Measurements from ENCODE around the gene CACNB4. TPM values are rescaled to one million over a fixed set of nuclear protein-coding genes. Genes with fewer than 3 reads are reported as not detected.
"Not testable (repeated sequence)": the region's sequence is repeated elsewhere in the genome, so short reads cannot be mapped to it uniquely, and the experiment has no call there.

CACNB4 gene
- polyA plus RNA-seq, 3 donors = 11.7 to 16.7 (median 12.2) TPM

DNA sequence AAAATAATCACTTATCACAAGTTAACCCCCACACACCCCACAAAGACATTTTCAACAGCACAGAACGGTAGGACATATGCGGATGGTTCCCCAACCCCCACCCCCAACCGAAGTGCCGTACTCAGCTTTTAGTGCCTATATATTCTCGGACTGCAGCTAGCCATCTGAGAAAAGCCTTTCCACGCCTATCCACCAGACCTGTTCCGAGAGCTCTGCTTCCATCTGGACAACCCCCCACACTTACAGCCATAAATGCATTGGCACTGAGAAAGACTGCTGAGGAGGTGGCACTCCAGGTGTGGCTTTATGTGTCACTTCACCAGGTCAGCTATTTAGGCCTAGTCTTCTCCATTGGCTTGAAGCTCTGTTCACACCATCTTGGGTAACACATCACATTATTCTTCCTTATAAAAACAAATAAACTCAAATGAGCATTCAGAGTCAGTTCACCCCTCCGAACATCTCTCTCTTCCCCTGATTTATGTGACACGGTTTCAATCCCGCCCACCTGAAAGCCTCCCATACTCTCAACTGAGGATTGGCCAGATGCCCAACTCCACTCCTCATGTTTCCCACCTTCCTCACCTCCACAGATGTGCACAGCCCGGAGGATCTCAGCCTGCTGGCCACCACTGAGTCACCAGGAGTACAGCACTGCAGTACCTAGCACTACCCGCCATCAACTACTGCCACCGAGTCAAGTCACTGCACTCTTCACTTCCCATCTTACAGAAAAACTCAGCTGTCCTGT is 127.4 kb downstream of the CACNB4 start:
- DNase-seq (ENCODE audit: extremely low read depth in 1 of 11, low read depth in 9 of 11, low spot score in 4 of 11) = peak in 1 of 11 donors; percentile 24

DNA sequence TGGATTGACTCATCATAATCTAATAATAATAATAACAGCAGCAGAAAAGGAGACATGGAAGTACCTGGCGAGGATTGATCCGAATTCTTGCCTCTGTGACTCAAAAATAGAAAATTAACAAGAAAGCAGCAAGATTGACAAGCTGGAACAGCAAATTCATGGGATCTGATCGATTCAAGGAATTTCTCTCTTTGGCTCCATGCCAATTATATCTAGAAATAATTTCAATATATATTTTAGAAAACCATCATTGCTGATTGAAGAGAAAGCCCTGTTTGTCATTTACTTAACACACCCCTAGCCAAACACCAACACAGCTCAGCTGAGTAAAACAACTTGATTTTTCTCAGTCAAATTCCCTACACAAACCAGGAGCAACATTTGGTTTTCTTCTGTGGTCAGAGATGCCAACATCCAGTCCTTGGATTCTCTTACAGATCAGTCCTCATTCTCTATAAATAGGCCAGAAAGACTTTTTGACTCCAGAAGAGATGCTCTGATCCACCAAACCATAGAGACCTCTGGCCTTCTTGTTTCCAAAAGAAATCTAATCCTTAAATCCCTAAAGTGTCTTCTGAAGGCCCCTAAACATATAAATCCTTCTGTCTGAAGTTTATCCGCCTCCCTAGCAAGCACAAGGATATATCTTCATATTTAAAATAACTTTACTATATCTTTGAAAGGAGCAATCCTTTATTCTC is 129.9 kb downstream of the CACNB4 start:
- DNase-seq (ENCODE audit: extremely low read depth in 1 of 11, low read depth in 9 of 11, low spot score in 4 of 11) = no peak

DNA sequence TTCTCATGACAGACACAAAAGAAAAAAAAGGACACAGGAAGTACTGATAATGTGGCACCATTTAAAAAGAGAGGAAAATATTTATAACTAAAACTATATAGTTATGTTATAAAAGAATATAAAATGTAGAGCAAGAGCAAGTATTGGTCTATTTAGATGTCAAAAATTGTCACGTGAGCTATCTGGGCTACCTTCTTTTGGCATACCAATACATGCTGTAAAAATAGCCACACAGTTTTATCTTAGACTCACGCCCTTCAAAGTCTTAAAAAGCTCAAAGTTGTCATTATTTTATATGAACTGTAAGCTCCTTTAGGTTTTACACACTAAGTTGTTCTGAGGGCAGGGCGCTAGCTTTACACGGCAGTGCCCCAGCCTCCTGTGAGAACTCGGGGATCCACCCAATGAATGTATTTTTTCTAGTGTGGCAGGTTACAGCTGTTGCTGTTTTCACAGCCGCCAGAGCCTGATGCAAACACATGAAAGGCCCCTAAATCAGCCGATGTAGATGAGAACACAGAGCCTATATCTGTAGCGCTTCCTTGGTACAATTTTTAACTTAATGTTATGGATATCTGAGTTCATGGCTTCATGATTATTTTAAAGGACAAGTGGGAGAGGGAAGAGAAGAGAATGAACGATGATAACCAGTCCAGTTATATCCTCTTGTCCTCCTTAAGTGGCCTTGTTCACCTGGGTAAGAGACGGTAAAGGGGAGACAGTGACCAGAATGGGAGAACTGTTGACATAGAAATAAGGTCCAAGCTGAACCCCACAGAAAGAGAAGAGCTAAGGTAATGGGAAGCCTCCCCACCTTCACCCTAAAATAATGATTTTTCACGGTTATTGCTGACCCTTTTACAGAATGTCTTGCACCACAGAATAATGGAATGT is 130.8 kb downstream of the CACNB4 start:
- DNase-seq (ENCODE audit: extremely low read depth in 1 of 11, low read depth in 9 of 11, low spot score in 4 of 11) = no peak

- DNase-seq (ENCODE audit: extremely low read depth in 1 of 11, low read depth in 9 of 11, low spot score in 4 of 11) = no peak
Observed at GRCh38 chr2:151965884-151966283, 133.0 kb downstream of the CACNB4 start.

DNA sequence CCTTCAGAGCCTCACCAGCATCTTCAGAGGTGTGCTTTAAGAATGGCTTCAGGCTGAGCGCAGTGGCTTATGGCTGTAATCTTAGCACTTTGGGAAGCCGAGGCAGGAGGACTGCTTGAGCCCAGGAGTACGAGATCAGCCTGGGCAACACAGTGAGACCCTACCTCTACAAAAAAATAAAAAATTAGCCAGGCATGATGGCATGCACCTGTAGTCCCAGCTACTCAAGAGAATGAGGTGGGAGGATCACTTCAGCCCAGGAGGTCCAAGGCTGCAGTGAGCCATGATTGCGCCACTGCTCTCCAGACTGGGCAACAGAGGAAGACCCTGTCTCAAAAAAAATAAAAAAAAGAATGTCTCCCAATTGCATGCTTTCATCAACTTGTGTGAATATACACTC is 137.3 kb downstream of the CACNB4 start:
- DNase-seq (ENCODE audit: extremely low read depth in 1 of 11, low read depth in 9 of 11, low spot score in 4 of 11) = no peak

DNA sequence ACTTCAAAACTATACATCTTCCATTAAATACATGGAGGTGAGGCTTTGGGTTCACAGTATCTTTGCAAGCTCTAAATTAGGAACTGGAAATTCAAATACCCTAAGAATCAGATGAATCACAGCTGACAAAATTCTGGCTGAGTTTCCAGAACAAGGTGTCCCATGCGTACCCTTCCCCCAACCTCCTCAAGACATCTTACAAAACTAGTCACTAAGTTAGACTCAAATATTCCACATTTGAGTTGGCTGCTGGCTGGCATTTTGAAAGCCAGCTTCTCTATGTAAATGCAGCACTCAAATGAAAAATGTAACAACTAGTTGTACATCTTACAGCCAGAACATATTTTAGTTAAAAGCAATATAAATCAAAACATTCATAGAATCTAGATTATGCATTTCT is 139.6 kb downstream of the CACNB4 start:
- no peak for DNase-seq (ENCODE audit: extremely low read depth in 1 of 11, low read depth in 9 of 11, low spot score in 4 of 11)

- DNase-seq (ENCODE audit: extremely low read depth in 1 of 11, low read depth in 9 of 11, low spot score in 4 of 11) = no peak
Observed at GRCh38 chr2:151953467-151953866, 145.4 kb downstream of the CACNB4 start.

- no peak for DNase-seq (ENCODE audit: extremely low read depth in 1 of 11, low read depth in 9 of 11, low spot score in 4 of 11)
Observed at GRCh38 chr2:151952691-151953456, 146.0 kb downstream of the CACNB4 start.

DNA sequence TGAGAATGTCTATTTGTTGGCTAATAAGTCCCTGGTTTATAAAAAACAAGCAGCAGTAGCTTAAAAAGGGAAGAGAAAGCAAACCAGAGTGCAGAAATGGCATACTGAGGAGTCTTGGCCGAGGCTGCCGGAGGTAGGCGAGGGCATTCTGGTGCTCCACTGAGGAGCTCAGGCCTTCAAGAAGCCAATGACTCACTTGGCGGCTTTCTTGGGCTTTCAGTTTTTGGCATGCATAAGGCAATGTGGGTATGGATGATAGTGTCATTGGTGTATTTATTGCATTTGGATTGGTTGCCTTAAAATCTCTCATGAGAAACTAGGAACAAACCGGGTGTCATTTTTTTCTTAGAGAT is 151.1 kb downstream of the CACNB4 start:
- DNase-seq (ENCODE audit: extremely low read depth in 1 of 11, low read depth in 9 of 11, low spot score in 4 of 11) = no peak

DNA sequence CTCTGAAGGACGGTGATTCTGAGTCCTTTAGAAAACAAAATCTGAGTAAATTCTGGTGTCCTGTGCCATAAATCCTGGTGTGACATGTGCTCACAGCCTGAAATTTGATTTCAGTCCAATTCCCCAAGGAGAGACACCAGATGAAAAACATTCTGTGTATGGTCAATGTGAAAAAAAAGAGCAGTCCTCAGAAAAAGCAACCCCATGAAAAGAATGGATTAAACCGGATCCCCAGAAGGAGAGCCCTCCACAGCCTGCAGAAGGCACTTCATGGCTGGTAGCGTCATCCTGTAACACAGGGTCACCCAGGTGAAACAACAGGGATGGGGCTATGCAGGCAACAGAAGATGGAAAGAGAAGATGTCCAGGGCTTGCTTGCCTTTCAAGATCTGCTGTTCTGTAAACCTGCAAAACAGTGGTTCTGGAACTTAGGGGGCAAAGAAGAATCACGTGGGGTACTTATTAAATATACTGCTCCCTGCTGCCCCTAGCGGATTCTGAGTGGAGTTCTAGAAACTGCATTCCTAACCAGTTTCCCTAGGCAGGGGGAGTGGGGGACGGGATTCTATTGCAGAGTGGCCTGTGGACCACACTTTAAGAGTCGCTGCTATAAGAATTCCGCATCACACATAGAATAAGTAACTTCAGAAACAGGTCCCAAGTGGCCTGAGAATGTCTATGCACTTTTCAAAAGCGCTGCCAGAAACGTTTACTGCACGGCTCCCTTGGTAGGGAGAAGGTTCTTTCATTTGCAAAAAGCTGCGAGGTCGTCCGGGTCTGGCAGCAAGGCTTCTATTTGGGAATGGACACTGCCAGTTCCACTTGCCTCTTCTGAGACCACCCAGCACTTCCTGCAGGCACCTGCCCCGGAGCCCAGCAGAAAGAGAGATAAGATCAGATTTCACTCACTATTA is 151.7 kb downstream of the CACNB4 start:
- peak in 7 of 11 donors; percentile 35 to 68 (median 43) for DNase-seq (ENCODE audit: extremely low read depth in 1 of 11, low read depth in 9 of 11, low spot score in 4 of 11)

GRCh38 chr2:151946250-151946884 is 152.5 kb downstream of the CACNB4 start:
- no peak for DNase-seq (ENCODE audit: extremely low read depth in 1 of 11, low read depth in 9 of 11, low spot score in 4 of 11)

DNA sequence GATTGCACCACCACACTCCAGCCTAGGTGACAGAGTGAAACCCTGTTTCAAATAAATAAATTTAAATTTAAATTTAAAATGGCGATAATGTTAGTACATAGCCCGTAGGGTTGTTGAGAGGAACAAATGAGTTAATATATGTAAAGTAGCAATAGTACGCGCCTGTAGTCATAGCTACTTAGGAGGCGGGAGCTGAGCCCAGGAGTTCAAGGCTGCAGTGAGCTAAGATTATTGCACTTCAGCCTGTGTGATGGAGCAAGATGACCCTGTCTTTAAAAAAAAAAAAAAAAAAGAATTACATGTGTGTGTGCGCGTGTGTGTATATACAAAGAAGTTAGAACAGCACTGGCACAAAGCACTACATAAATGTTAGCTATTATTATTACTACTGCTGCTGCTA is 153.2 kb downstream of the CACNB4 start:
- no peak for DNase-seq (ENCODE audit: extremely low read depth in 1 of 11, low read depth in 9 of 11, low spot score in 4 of 11)

DNA sequence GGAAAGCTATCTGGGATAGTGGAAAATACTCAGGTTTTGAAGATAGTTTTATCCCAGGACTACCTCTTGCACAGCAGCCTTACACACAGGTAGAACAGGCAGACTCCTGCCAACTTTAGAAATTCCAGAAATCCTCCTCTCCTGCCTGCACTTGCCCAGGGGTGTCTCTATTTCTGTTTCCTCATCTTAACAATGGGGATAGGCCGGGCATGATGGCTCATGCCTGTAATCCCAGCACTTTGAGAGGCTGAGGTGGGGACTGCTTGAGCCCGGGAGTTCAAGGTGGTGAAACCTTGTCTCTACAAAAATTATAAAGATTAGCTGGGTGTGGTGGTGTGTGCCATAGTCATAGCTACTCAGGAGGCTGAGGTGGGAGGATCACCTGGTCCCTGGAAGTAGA is 153.7 kb downstream of the CACNB4 start:
- no peak for DNase-seq (ENCODE audit: extremely low read depth in 1 of 11, low read depth in 9 of 11, low spot score in 4 of 11)

GRCh38 chr2:151943461-151943860 is 155.4 kb downstream of the CACNB4 start:
- DNase-seq (ENCODE audit: extremely low read depth in 1 of 11, low read depth in 9 of 11, low spot score in 4 of 11) = no peak

- not testable (repeated sequence) for DNase-seq (ENCODE audit: extremely low read depth in 1 of 11, low read depth in 9 of 11, low spot score in 4 of 11)
Observed at GRCh38 chr2:151942540-151943205, 156.2 kb downstream of the CACNB4 start.

DNA sequence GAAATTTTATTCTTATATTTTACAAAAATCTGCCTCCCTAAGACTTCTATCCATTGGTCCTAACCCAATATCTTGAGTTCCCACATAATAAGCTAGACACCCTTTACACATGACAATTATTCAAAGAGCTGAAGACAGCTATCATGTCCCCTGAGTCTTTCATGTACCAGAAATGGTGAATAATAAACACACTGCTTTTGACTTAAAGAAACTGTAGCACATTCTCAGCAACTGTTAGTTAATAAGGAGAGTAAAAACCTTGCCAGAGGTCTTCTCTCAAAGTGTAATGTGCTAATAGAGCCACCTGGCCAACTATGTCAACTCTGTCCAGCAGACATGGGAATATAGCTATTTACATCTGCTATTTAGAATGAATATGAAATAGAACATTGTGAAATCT is 160.9 kb downstream of the CACNB4 start:
- DNase-seq (ENCODE audit: extremely low read depth in 1 of 11, low read depth in 9 of 11, low spot score in 4 of 11) = no peak

GRCh38 chr2:151936626-151937025 is 162.2 kb downstream of the CACNB4 start:
- DNase-seq (ENCODE audit: extremely low read depth in 1 of 11, low read depth in 9 of 11, low spot score in 4 of 11) = no peak
